ENCODE measurements around the gene HCLS1.

GRCh38 chr3:121707531-121708273, 47.0 kb upstream of the HCLS1 start:
- TF ChIP-seq, protein P1, sequence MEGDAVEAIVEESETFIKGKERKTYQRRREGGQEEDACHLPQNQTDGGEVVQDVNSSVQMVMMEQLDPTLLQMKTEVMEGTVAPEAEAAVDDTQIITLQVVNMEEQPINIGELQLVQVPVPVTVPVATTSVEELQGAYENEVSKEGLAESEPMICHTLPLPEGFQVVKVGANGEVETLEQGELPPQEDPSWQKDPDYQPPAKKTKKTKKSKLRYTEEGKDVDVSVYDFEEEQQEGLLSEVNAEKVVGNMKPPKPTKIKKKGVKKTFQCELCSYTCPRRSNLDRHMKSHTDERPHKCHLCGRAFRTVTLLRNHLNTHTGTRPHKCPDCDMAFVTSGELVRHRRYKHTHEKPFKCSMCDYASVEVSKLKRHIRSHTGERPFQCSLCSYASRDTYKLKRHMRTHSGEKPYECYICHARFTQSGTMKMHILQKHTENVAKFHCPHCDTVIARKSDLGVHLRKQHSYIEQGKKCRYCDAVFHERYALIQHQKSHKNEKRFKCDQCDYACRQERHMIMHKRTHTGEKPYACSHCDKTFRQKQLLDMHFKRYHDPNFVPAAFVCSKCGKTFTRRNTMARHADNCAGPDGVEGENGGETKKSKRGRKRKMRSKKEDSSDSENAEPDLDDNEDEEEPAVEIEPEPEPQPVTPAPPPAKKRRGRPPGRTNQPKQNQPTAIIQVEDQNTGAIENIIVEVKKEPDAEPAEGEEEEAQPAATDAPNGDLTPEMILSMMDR (IDR thresholded peaks at IDR 0.05; ENCODE audit: insufficient read depth, low read length, poor library complexity, severe bottlenecking) = no peak
- no peak for TF ChIP-seq EZH2phosphoT487 (conservative IDR thresholded peaks at IDR 0.05; ENCODE audit: low read length)

Measured in SU-DHL-6 (cell line).